ENCODE results near the gene ECSCR. TPM values are rescaled to one million over a fixed set of nuclear protein-coding genes. Genes with fewer than 3 reads are reported as not detected.
"Not testable (repeated sequence)": the region's sequence is repeated elsewhere in the genome, so short reads cannot be mapped to it uniquely, and the experiment has no call there.

ECSCR gene
- total RNA-seq, 1 donor from 2014 or later = not detected

DNA sequence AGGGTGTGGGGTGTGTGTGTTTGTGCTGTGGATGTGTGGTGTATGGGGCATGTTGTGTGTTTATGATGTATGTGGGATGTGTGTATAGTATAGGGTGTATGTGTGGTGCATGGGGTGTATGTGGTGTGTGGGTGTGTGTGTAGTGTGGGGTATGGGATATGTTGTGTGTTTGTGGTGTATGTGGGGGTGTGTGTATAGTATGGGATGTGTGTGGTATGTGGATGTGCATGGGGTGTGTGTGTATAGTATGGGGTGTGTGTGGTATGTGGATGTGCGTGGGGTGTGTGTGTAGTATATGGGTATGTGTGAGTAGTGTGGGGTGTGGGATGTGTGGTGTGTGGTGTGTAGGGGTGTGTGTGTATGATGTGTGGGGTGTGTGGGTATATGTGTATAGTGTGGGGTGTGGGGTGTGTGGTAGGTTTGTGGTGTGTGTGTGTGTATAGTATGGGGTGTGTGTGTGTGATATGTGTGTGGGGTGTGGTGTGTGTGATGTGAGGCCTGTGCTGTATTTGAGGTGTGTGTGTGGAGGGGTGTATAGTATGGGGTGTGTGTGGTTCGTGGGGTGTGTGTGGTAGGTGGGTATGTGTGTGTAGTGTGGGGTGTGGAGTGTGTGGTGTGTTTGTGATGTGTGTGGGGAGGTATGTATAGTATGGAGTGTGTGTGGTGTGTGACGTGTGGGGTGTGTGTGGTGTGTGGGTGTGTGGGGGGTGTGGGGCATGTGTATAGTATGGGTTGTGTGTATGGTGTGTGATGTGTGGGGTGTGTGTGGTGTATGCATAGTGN lies 10.5 kb downstream of the ECSCR start:
- DNase-seq (ENCODE audit: low read depth) = no peak
- H3K27me3 ChIP-seq (ENCODE audit: control insufficient read depth, insufficient read depth, low read length) = no peaks in the 10 kb centered on the region
- no peak overlapping the region for H3K4me3 ChIP-seq (ENCODE audit: low read depth, low read length)
- no peak for FAIRE-seq
- no peak for TF ChIP-seq CTCF (IDR thresholded peaks at IDR 0.05; ENCODE audit: insufficient read depth, low read length, severe bottlenecking)
- no peaks in the 10 kb centered on the region for H3K36me3 ChIP-seq (ENCODE audit: control insufficient read depth, insufficient read depth, low read length)

DNA sequence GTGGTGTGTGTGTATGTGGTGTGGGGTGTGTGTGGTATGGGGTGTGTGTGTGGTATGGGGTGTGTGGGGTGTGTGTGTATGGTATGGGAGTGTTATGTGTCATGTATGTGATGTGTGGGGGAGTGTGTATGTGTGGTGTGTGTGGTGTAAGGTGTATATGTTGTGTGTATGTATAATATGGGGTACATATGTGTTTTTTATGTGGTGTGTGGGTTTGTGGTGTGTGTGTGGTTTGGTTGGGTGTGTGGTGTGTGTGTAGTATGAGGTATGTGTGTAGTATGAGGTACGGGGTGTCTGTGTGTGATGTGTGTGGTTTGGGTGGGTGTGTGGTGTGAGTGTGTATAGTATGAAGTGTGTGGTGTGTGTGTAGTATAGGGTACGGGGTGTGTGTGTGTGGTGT lies 11.4 kb downstream of the ECSCR start:
- Histone ChIP-seq H3K27me3 (ENCODE audit: control insufficient read depth, insufficient read depth, low read length) (no peaks in the 10 kb centered on the region), H3K36me3 (ENCODE audit: control insufficient read depth, insufficient read depth, low read length) (no peaks in the 10 kb centered on the region), H3K4me3 (ENCODE audit: low read depth, low read length) (no peak overlapping the region)
- FAIRE-seq (no peak), DNase-seq (ENCODE audit: low read depth) (no peak)
- no peak for TF ChIP-seq CTCF (IDR thresholded peaks at IDR 0.05; ENCODE audit: insufficient read depth, low read length, severe bottlenecking)

DNA sequence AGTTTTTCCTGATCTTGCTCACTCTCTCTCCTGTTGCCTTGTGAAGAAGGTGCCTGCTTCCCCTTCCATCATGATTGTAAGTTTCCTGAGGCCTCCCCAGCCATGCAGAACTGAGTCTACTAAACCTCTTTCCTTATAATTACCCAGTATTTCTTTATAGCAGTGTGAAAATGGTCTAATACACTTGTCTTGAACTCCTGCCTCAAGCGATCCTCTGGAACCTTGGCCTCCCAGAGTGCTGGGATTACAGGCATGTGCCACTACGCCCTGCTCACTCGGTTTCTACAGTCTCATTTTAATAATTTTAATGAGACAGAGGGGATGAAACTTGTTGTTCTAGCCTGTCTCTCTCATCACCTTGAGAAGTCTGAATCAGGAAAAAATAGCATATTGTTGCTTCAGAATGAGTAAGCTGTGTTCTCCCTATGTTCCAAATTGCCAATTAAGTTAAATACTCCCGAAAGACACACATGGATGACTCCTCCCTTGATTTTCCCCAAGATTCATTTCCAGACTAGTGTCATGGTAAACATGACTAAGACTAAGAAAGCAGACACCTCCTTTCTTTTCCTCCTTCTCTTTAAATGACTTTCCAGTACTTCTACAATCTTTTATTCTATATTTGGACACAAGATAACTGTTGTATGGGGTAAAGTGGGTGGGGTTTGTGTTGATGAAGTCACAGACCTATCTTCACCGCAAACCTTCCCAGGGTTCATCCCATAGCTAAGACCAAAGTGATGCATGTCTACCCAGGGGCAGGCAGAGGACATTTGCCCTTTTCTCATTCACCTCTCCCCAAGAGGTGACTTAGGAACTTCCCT lies 15.4 kb downstream of the ECSCR start:
- no peak for FAIRE-seq
- H3K27me3 ChIP-seq (ENCODE audit: control insufficient read depth, insufficient read depth, low read length) = no peaks in the 10 kb centered on the region
- TF ChIP-seq CTCF (IDR thresholded peaks at IDR 0.05; ENCODE audit: insufficient read depth, low read length, severe bottlenecking) = no peak
- H3K4me3 ChIP-seq (ENCODE audit: low read depth, low read length) = no peak overlapping the region
- no peaks in the 10 kb centered on the region for H3K36me3 ChIP-seq (ENCODE audit: control insufficient read depth, insufficient read depth, low read length)
- peak; percentile 96 for DNase-seq (ENCODE audit: low read depth)

GRCh38 chr5:139445325-139446170 lies 17.0 kb downstream of the ECSCR start:
- Histone ChIP-seq H3K4me3 (ENCODE audit: low read depth, low read length) (no peak overlapping the region), H3K36me3 (ENCODE audit: control insufficient read depth, insufficient read depth, low read length) (no peaks in the 10 kb centered on the region), H3K27me3 (ENCODE audit: control insufficient read depth, insufficient read depth, low read length) (no peaks in the 10 kb centered on the region)
- DNase-seq (ENCODE audit: low read depth) = peak; percentile 97
- FAIRE-seq = no peak
- TF ChIP-seq CTCF (IDR thresholded peaks at IDR 0.05; ENCODE audit: insufficient read depth, low read length, severe bottlenecking) = no peak

- H3K36me3 ChIP-seq (ENCODE audit: control insufficient read depth, insufficient read depth, low read length) = no peaks in the 10 kb centered on the region
- DNase-seq (ENCODE audit: low read depth) (peak; percentile 76), FAIRE-seq (no peak)
- no peaks in the 10 kb centered on the region for H3K27me3 ChIP-seq (ENCODE audit: control insufficient read depth, insufficient read depth, low read length)
- no peak for TF ChIP-seq CTCF (IDR thresholded peaks at IDR 0.05; ENCODE audit: insufficient read depth, low read length, severe bottlenecking)
- H3K4me3 ChIP-seq (ENCODE audit: low read depth, low read length) = no peak overlapping the region
Observed at GRCh38 chr5:139443831-139444453, 18.6 kb downstream of the ECSCR start.

DNA sequence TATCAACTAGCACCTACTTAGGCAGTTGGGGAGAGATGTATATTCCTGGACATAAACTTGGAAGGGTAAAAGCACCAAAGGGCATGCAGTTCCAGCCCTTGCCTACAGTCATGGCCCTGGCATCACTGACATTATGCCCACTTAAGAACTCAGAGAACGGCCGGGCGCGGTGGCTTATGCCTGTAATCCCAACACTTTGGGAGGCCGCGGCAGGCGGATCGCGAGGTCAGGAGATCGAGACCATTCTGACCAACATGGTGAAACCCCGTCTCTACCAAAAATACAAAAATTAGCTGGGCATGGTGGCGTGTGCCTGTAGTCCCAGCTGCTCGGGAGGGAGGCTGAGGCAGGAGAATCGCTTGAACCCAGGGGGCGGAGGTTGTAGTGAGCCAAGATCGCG lies 22.1 kb downstream of the ECSCR start:
- not testable (repeated sequence) for H3K36me3 ChIP-seq (ENCODE audit: control insufficient read depth, insufficient read depth, low read length); DNase-seq (ENCODE audit: low read depth); H3K27me3 ChIP-seq (ENCODE audit: control insufficient read depth, insufficient read depth, low read length); H3K4me3 ChIP-seq (ENCODE audit: low read depth, low read length); FAIRE-seq
